Stimulated activated CD4-positive, alpha-beta T cell treated with anti-CD3 and anti-CD28 coated beads, TNF-alpha, amount 100 ng/mL, for 1 hour (primary cell): Measurements from ENCODE around the gene ZNF764.
"Not testable (repeated sequence)": the region's sequence is repeated elsewhere in the genome, so short reads cannot be mapped to it uniquely, and the experiment has no call there.

Source experiments
- DNase-seq, 3 donors: peaks; one replicate each; pipeline ENCODE4 v3.0.0-alpha.2; 2020; ENCODE audit warnings: low read depth in 3 of 3, low spot score in 1 of 3

Gene ZNF764

DNA sequence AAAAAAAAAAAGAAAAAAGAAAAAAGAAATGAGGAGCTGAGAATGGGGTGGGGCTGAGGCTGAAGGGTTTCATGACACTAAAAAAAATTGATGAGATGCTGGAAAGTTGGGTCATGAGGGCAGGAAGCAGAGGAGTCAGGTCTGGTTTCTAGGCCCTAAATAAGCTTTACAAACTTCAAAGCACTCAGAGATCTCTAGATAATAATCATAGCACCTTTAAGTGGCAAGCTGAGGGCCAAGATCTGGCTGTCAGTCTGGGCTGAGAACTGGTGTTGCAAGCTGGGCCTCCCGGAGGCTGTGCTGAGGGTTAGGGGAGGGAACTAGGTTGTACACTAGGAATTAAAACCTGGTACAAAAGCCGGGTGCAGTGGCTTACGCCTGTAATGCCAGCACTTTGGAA lies 6.4 kb downstream of the ZNF764 start:
- DNase-seq = peak in 2 of 3 donors; percentile 37 to 58

- DNase-seq = no peak
Measured at GRCh38 chr16:30548416-30549253, 9.5 kb downstream of the ZNF764 start.

- DNase-seq = no peak
Measured at GRCh38 chr16:30546115-30546514, 12.1 kb downstream of the ZNF764 start.

DNA sequence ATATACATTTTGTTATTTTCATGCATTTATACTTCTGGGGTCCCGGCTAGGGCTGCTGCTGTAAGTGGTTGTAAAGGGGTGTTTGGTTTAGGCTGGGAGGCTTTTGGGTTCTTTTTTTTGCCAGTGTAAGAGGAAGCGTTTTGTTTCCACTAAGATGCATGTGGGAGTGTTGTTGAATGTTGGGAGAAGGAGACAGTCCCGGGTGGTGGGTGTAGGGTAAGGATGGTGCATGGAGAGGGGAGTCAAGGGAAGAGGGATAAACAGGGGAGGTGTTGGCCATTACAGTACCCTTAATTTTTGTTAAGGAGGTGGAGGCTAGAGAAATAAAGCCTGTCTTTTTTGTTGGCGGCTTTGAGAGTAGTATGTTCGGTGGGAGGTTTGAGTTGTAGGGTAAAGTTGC lies 15.1 kb downstream of the ZNF764 start:
- DNase-seq = no peak

DNA sequence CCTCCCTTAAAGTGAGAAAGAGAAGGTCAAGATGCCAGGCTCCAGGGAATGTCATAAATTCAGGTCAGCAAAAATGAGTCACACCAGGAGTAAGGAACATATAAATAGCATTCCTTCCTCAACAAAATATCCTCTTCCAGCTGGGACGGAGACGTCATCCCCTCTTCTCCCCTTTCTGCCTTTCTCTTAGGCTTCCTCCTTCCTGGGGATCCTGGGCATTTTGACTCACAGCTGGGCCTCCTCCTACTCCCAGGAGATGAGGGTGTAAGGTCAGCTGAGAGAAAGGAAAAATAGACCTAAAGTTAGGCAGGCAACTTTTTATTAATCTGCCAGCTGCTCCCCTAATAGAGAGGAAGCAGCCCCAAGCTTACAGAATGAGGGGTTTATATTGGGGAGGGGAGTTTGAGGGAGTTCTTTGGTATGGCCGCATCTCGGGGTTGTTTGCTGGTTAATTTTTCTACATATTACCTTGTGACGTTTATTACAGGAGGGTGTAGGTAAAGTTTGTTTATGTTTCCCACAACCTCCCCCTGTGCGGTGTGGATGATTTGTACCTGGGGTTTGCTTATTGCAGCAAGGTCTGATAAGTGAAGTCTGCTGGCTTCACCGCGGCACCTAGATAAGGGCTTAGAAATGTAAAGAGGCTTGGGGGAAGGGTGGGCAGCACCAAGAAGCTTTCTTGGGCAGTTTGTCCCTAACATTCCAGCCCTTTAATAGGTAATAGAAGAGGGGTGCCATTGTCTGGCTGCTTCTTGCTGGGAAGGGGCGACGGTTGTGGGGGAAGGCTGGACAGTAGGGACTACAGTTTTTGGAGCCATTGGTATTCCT lies 16.5 kb downstream of the ZNF764 start:
- no peak for DNase-seq

DNA sequence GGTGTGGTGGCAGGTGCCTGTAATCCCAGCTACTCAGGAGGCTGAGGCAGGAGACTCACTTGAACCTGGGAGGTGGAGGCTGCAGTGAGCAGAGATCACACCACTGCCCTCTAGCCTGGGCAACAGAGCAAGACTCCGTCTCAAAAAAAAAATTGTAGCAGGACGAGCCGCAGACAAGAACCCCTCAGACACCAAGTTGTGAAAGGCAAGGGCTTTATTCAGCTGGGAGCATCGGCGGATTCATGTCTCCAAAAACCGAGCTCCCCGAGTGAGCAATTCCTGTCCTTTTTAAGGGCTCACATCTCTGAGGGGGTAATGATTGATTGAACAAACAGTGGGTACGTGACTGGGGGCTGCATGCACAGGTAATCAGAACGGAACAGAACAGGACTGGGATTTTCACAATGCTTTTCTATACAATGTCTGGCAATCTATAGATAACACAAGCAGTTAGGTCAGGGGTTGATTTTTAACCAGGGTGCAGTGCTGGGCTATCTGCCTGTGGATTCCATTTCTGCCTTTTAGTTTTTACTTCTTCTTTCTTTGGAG lies 17.2 kb downstream of the ZNF764 start:
- not testable (repeated sequence) for DNase-seq

GRCh38 chr16:30539986-30540526 lies 18.1 kb downstream of the ZNF764 start:
- not testable (repeated sequence) for DNase-seq

GRCh38 chr16:30539000-30539964 lies 18.9 kb downstream of the ZNF764 start:
- no peak for DNase-seq

GRCh38 chr16:30536391-30537024 lies 21.7 kb downstream of the ZNF764 start:
- not testable (repeated sequence) for DNase-seq

- peak in 2 of 3 donors; percentile 31 to 54 for DNase-seq
Measured at GRCh38 chr16:30535777-30536190, 22.4 kb downstream of the ZNF764 start.

GRCh38 chr16:30535106-30535776 lies 22.9 kb downstream of the ZNF764 start:
- no peak for DNase-seq

- peak; percentile 79 to 91 (median 84) for DNase-seq
Measured at GRCh38 chr16:30534368-30535105, 23.6 kb downstream of the ZNF764 start, which contains the start of gene ZNF747. TSS of gene ZNF747 (minus strand) at chr16:30534858. CDS start at chr16:30534679, 179 bp downstream.

DNA sequence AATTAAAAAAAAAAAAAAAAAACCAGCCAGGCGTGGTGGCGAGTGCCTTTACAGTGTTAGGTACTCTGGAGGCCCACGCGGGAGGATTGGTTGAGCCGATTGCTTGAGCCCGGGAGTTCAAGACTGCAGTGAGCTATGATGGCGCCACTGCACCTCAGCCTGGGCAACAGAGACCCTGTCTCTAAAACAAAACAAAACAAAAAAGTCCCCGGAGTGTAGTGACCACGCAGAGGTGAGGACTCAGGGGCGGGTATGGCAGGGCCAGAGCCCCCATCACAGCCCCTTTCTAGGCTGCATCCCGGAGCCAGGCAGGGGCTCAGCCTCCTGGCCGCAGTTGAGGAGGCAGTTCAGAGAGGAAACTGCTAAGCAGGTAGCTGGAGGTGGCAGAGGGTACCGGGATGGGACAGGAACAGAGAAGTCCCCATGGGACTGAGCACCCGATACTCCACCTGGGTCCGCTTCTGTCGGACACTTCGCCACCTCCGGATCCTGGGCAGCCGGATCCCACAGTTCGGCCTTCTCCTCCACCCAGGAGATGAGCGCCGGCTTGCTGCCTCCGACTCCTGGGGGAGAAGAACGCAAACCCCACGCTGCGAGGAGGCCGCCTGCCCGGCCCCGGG lies 24.3 kb downstream of the ZNF764 start:
- no peak for DNase-seq

GRCh38 chr16:30533146-30533522 lies 25.0 kb downstream of the ZNF764 start:
- DNase-seq = no peak

- DNase-seq = no peak
Measured at GRCh38 chr16:30532285-30533145, 25.7 kb downstream of the ZNF764 start.

DNA sequence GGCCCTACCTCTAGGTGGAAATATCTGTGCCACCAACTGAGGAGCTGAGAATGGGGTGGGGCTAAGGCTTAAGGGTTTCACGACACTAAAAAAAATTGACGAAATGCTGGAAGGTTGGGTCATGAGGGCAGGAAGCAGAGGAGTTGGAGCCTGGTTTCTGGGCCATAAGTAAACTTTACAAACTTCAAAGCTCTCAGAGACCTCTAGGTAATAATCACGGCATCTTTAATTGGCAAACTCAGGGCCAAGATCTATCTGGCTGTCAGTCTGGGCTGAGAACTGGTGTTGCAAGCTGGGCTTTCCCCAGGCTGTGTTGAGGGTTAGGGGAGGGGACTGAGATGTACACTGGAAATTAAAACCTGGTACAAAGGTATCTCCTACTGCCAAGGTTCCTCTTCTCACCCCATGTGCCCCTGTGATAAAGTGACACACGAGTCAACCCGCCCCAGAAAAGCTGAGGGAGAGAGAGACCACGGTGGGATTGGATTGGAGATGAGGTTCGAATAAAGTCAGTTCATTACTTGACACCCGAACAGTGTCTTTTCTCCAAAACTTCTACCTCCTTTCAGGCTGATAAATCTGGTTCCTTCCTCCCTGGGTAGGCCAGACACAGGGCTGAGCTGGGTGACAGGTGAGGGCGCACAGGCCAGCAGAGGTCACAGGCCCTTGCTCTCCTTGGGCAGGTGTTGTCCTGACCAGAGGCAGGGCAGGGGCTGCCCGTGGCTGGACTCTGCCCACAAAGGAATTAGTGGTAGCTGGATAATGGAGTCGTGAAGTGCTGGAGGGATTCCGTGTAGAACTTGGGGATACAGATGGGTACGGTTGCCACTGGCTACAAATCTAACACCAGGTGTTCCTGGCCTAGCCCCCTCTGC lies 27.8 kb downstream of the ZNF764 start:
- no peak for DNase-seq
